GM12878 (cell line): Measurements from ENCODE around the gene RFTN2. TPM values are rescaled to one million over a fixed set of nuclear protein-coding genes. Genes with fewer than 3 reads are reported as not detected.

ENCODE experiments used
- ATAC-seq: fragments of 200-7000 bp; cut with Tn5 transposase; 3 replicates; pipeline ENCODE4 v1.9.1; 2020; ENCODE audit warnings: mild to moderate bottlenecking, moderate library complexity
- BruUV-seq: library from RNA; stranded (reverse); fragments of 400-500 nt; replicated peaks from 2 replicates; lab custom pipeline; 2021; lab: Mats Ljungman, UMichigan
- CTCF ChIA-PET: fragments of 300-600 bp; sonication (Branson Sonifier 250); formaldehyde crosslinking; extraction: SDS; loops from one replicate; lab custom pipeline; 2021; ENCODE audit warnings: inconsistent platforms; lab: Yijun Ruan, JAX
- POLR2A ChIA-PET: fragments of 350-600 bp; formaldehyde crosslinking; extraction: SDS; loops from one replicate; lab custom pipeline; 2021; ENCODE audit warnings: inconsistent platforms; lab: Charles Lee
- RAD21 ChIA-PET: fragments of 300-600 bp; sonication (Branson Sonifier 250); formaldehyde crosslinking; loops from one replicate; lab custom pipeline; 2023; ENCODE audit warnings: antibody characterized with exemption; ENCODE audit not compliant: unreplicated experiment; lab: Charles Lee
- SMC1A ChIA-PET: fragments of 300-600 bp; sonication (Branson Sonifier 250); formaldehyde crosslinking; loops from one replicate; lab custom pipeline; 2023; ENCODE audit not compliant: unreplicated experiment, uncharacterized antibody; lab: Charles Lee
- DNase-seq: peaks from one replicate; pipeline ENCODE4 v3.0.0-alpha.2; 2011; ENCODE audit warnings: low read depth, low spot score
- FAIRE-seq: peaks from 3 replicates; lab custom pipeline; 2011; peaks lifted over from hg19 to GRCh38; lab: Jason Lieb, UNC
- H2AFZ ChIP-seq: 2 replicates; pipeline ENCODE4 v1.6.0; 2011; ENCODE audit warnings: low read depth, low read length, control low read depth; ENCODE audit not compliant: control insufficient read depth
- H3K27ac ChIP-seq: 2 replicates; pipeline ENCODE4 v1.5.1; 2011; ENCODE audit warnings: control low read depth; ENCODE audit not compliant: control insufficient read depth, insufficient read depth
- H3K27me3 ChIP-seq, 2 experiments: replicated peaks in 1 of 2; 2 replicates each; pipeline versions ENCODE4 v1.6.0 to v1.6.1; 2011; ENCODE audit warnings: low read length in 1 of 2; ENCODE audit not compliant: control insufficient read depth in 2 of 2, insufficient read depth in 2 of 2
- H3K36me3 ChIP-seq, 2 experiments: 2 replicates each; pipeline ENCODE4 v1.5.1; 2011; ENCODE audit warnings: low read length in 1 of 2; ENCODE audit not compliant: control insufficient read depth in 2 of 2, insufficient read depth in 2 of 2
- H3K4me1 ChIP-seq: 2 replicates; pipeline ENCODE4 v1.6.1; 2011; ENCODE audit warnings: mild to moderate bottlenecking, low read length, moderate library complexity, mixed read lengths; ENCODE audit not compliant: control insufficient read depth, insufficient read depth
- H3K4me2 ChIP-seq: 2 replicates; pipeline ENCODE4 v1.6.0; 2011; ENCODE audit warnings: control low read depth; ENCODE audit not compliant: control insufficient read depth, insufficient read depth
- H3K4me3 ChIP-seq: fragments of 200-600 bp; sonication (generic); 2 replicates; pipeline ENCODE4 v1.5.1; 2016
- H3K79me2 ChIP-seq: 2 replicates; pipeline ENCODE4 v1.6.0; 2011; ENCODE audit warnings: low read length; ENCODE audit not compliant: control insufficient read depth, insufficient read depth
- H3K9ac ChIP-seq: 2 replicates; pipeline ENCODE4 v1.8.0; 2011; ENCODE audit warnings: low read length, control low read depth, mixed read lengths; ENCODE audit not compliant: control insufficient read depth, insufficient read depth
- H3K9me3 ChIP-seq: replicated peaks from 3 replicates; pipeline ENCODE4 v1.5.1; 2011; ENCODE audit warnings: mild to moderate bottlenecking, low read length; ENCODE audit not compliant: control insufficient read depth, insufficient read depth
- H4K20me1 ChIP-seq: 2 replicates; pipeline ENCODE4 v1.6.0; 2011; ENCODE audit not compliant: control insufficient read depth, insufficient read depth
- CBX5 ChIP-seq: sonication (generic); IDR thresholded peaks from 2 replicates; pipeline ENCODE4 v1.6.1; 2016; ENCODE audit warnings: low read depth, moderate library complexity, mild to moderate bottlenecking, inconsistent platforms
- CREB1 ChIP-seq: IDR thresholded peaks from 2 replicates; pipeline ENCODE4 v1.6.1; 2012; ENCODE audit warnings: low read depth, mild to moderate bottlenecking, inconsistent platforms
- HDAC6 ChIP-seq: fragments of 200-600 bp; sonication (generic); IDR thresholded peaks from one replicate; pipeline ENCODE4 v1.8.0; 2017; ENCODE audit warnings: antibody characterized with exemption; ENCODE audit not compliant: unreplicated experiment
- KLF5 ChIP-seq: fragments of 450-650 bp; IDR thresholded peaks from 2 replicates; pipeline ENCODE4 v1.6.1; 2014; ENCODE audit warnings: mild to moderate bottlenecking; ENCODE audit not compliant: partially characterized antibody
- PML ChIP-seq: IDR thresholded peaks from 2 replicates; pipeline ENCODE4 v1.6.1; 2012; ENCODE audit warnings: low read length, inconsistent platforms
- RELA ChIP-seq: fragments of 450-650 bp; IDR thresholded peaks from 2 replicates; pipeline ENCODE4 v1.8.0; 2014; ENCODE audit warnings: borderline replicate concordance; ENCODE audit not compliant: partially characterized antibody
- SMARCA5 ChIP-seq: fragments of 450-650 bp; IDR thresholded peaks from 2 replicates; pipeline ENCODE4 v1.6.1; 2017; ENCODE audit warnings: mild to moderate bottlenecking
- SMC3 ChIP-seq: IDR thresholded peaks from 2 replicates; pipeline ENCODE4 v1.6.1; 2011; ENCODE audit warnings: low read length, improper control_type of control experiment, borderline replicate concordance
- SREBF2 ChIP-seq: IDR thresholded peaks from 2 replicates; pipeline ENCODE4 v1.6.1; 2012; ENCODE audit warnings: mild to moderate bottlenecking, low read length
- SRF ChIP-seq, 2 experiments: IDR thresholded peaks; 2 replicates each; pipeline ENCODE4 v1.6.1; 2011; ENCODE audit warnings: low read depth in 2 of 2, low read length in 2 of 2, mild to moderate bottlenecking in 1 of 2, moderate library complexity in 1 of 2
- SUPT20H ChIP-seq: IDR thresholded peaks from 2 replicates; pipeline ENCODE4 v1.6.1; 2011; ENCODE audit warnings: low read depth, mild to moderate bottlenecking, low read length, moderate library complexity, borderline replicate concordance; ENCODE audit not compliant: control insufficient read depth
- SUZ12 ChIP-seq: fragments of 200-600 bp; sonication (generic); IDR thresholded peaks from one replicate; pipeline ENCODE4 v1.6.1; 2018; ENCODE audit warnings: antibody characterized with exemption, mild to moderate bottlenecking; ENCODE audit not compliant: unreplicated experiment
- TBL1XR1 ChIP-seq: IDR thresholded peaks from 2 replicates; pipeline ENCODE4 v1.6.1; 2012; ENCODE audit warnings: low read depth, low read length, improper control_type of control experiment
- WGBS: methylation state at CpG from one replicate; pipeline ENCODE4 v1.1.6; 2016; ENCODE audit warnings: low lambda C conversion rate; ENCODE audit not compliant: insufficient replicate concordance, insufficient coverage; ENCODE audit errors: missing lambda C conversion rate; 5-methylcytosine and 5-hydroxymethylcytosine counted together
- in situ Hi-C: fragments of 300-500 bp; cut with MboI; formaldehyde crosslinking; loops from 9 replicates; pipeline ENCODE4 v1.14.3; 2018; ENCODE audit warnings: mixed read lengths
- intact Hi-C: fragments of 100-400 bp; cut with micrococcal nuclease; formaldehyde crosslinking; loops from one replicate; pipeline ENCODE4 v1.14.2; 2022; ENCODE audit not compliant: unreplicated experiment
- polyA plus RNA-seq, 11 experiments: library from polyadenylated mRNA; depleted of rRNA in 4 of 11; unstranded in 6 of 11; stranded (reverse) in 5 of 11; fragments of >200 nt; fragmentation: Nextera tagmentation in 4 of 11; fragmentation: Illumina TruSeq in 1 of 11; extraction: Ambion mirVana in 4 of 11; extraction: Trizol in 1 of 11; gene quantifications; 1 replicate in 1 of 11; 2 replicates in 10 of 11; pipeline versions ENCODE4 v1.2.1 to v1.2.3, GENCODE V29; 2011 to 2016; ENCODE audit warnings: inconsistent platforms in 2 of 11, missing spikeins in 2 of 11, low read depth in 1 of 11
- total RNA-seq, 4 experiments: library from RNA; depleted of rRNA in 3 of 4; stranded (reverse); fragments of >200 nt in 3 of 4; fragmentation: Illumina TruSeq in 1 of 4; extraction: Trizol in 1 of 4; gene quantifications; 2 replicates each; pipeline versions ENCODE4 v1.2.1 to v1.2.3, GENCODE V29; 2013 to 2021
- TF ChIP-seq, protein P1 (sequence below): fragments of 450-650 bp; IDR thresholded peaks from 2 replicates; pipeline ENCODE4 v1.6.1; 2017; ENCODE audit warnings: mild to moderate bottlenecking, low read depth, inconsistent platforms; ENCODE audit not compliant: poor library complexity, severe bottlenecking
- TF ChIP-seq, protein P2 (sequence below): IDR thresholded peaks from 2 replicates; pipeline ENCODE4 v1.6.1; 2011; ENCODE audit warnings: low read depth, low read length, improper control_type of control experiment, borderline replicate concordance

The RFTN2 gene
- total and polyA plus RNA-seq, 10 of the 15 experiments (the other 5 are each of a cell fraction or from before 2014, with no cell fraction given) = 0.09 to 0.23 TPM; not detected in 8

DNA sequence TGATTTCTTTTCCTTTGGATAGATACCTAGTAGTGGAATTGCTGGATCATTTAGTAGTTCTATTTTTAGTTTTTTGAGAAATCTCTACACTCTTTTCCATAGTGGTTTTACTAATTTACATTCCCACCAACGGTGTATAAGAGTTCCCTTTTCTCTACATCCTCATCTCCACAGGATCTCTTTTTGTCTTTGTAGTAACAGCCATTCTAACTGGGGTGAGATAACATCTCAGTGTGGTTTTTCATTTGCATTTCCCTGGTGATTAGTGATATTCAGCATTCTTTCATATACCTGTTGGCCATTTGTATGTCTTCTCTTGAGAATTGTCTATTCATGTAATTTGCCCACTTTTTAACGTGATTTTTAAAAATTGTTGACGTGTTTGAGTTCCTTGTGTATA, 13.8 kb downstream of the RFTN2 start:
- ATAC-seq (no peak), FAIRE-seq (peak; percentile 49), DNase-seq (no peak)
- H3K79me2 ChIP-seq = no peaks in the 10 kb centered on the region
- no peaks in the 10 kb centered on the region; the same call in 2 of the 3 replicates for H3K9me3 ChIP-seq
- no peak overlapping the region for H3K9ac ChIP-seq
- no peak overlapping the region for H2AFZ ChIP-seq
- ChIA-PET POLR2A (no interaction called here), SMC1A (no interaction called here), CTCF (no interaction called here), RAD21 (no interaction called here)
- H3K36me3 ChIP-seq = no peaks in the 10 kb centered on the region
- H4K20me1 ChIP-seq = no peaks in the 10 kb centered on the region
- no peaks in the 10 kb centered on the region for H3K4me1 ChIP-seq
- no peak overlapping the region for H3K4me3 ChIP-seq
- no peaks in the 10 kb centered on the region for H3K27me3 ChIP-seq
- no peak overlapping the region for H3K4me2 ChIP-seq
- no peak overlapping the region for H3K27ac ChIP-seq
- WGBS = 33% methylated on average over 3 of the region's 3 CpGs
- intact Hi-C loops (no loop called here), in situ Hi-C loops (no loop called here)
- BruUV-seq = no TSS peak
- TF ChIP-seq SMC3 (no peak), SMARCA5 (no peak), RELA (no peak), CBX5 (no peak), CREB1 (no peak), HDAC6 (no peak), SUPT20H (no peak), SREBF2 (no peak), KLF5 (no peak), TBL1XR1 (no peak), SRF (IDR thresholded peaks at IDR 0.05; ENCODE audit: low read depth in 2 of 2, low read length in 2 of 2) (no peak), SUZ12 (no peak), PML (no peak)
- TF ChIP-seq, protein P1, sequence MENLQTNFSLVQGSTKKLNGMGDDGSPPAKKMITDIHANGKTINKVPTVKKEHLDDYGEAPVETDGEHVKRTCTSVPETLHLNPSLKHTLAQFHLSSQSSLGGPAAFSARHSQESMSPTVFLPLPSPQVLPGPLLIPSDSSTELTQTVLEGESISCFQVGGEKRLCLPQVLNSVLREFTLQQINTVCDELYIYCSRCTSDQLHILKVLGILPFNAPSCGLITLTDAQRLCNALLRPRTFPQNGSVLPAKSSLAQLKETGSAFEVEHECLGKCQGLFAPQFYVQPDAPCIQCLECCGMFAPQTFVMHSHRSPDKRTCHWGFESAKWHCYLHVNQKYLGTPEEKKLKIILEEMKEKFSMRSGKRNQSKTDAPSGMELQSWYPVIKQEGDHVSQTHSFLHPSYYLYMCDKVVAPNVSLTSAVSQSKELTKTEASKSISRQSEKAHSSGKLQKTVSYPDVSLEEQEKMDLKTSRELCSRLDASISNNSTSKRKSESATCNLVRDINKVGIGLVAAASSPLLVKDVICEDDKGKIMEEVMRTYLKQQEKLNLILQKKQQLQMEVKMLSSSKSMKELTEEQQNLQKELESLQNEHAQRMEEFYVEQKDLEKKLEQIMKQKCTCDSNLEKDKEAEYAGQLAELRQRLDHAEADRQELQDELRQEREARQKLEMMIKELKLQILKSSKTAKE = no peak
- TF ChIP-seq, protein P2, sequence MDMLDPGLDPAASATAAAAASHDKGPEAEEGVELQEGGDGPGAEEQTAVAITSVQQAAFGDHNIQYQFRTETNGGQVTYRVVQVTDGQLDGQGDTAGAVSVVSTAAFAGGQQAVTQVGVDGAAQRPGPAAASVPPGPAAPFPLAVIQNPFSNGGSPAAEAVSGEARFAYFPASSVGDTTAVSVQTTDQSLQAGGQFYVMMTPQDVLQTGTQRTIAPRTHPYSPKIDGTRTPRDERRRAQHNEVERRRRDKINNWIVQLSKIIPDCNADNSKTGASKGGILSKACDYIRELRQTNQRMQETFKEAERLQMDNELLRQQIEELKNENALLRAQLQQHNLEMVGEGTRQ = no peak
